Measurements from ENCODE around the gene PRKG1.

PRKG1 gene

GRCh38 chr10:51786016-51786683 is 711.9 kb downstream of the PRKG1 start:
- FAIRE-seq = no peak

GRCh38 chr10:51786684-51787035 is 712.4 kb downstream of the PRKG1 start:
- FAIRE-seq = no peak

GRCh38 chr10:51788273-51788672 is 714.0 kb downstream of the PRKG1 start:
- FAIRE-seq = no peak

- no peak for FAIRE-seq
These were observed 714.8 kb downstream of the PRKG1 start for GRCh38 chr10:51789118-51789517.

- FAIRE-seq = no peak
These were observed 715.6 kb downstream of the PRKG1 start for GRCh38 chr10:51789903-51790302.

- FAIRE-seq = no peak
These were observed 718.4 kb downstream of the PRKG1 start for GRCh38 chr10:51792678-51793077.

GRCh38 chr10:51800121-51800520 is 725.8 kb downstream of the PRKG1 start:
- FAIRE-seq = no peak

GRCh38 chr10:51800725-51801424 is 726.6 kb downstream of the PRKG1 start:
- no peak for FAIRE-seq

GRCh38 chr10:51802030-51802429 is 727.7 kb downstream of the PRKG1 start:
- no peak for FAIRE-seq

GRCh38 chr10:51804866-51805265 is 730.6 kb downstream of the PRKG1 start:
- no peak for FAIRE-seq

GRCh38 chr10:51806079-51806835 is 732.0 kb downstream of the PRKG1 start:
- FAIRE-seq = no peak

GRCh38 chr10:51808187-51808586 is 733.9 kb downstream of the PRKG1 start:
- FAIRE-seq = no peak

- no peak for FAIRE-seq
These were observed 741.4 kb downstream of the PRKG1 start for GRCh38 chr10:51815723-51816122.

GRCh38 chr10:51821045-51821444 is 746.8 kb downstream of the PRKG1 start:
- FAIRE-seq = no peak

GRCh38 chr10:51821745-51822144 is 747.5 kb downstream of the PRKG1 start:
- no peak for FAIRE-seq

GRCh38 chr10:51832652-51833383 is 758.5 kb downstream of the PRKG1 start:
- no peak for FAIRE-seq

- FAIRE-seq = no peak
These were observed 760.3 kb downstream of the PRKG1 start for GRCh38 chr10:51834548-51834947.

GRCh38 chr10:51838471-51838870 is 764.2 kb downstream of the PRKG1 start:
- no peak for FAIRE-seq

- no peak for FAIRE-seq
These were observed 769.7 kb downstream of the PRKG1 start for GRCh38 chr10:51843966-51844365.

- FAIRE-seq = no peak
These were observed 772.7 kb downstream of the PRKG1 start for GRCh38 chr10:51846856-51847506.

- FAIRE-seq = no peak
These were observed 778.0 kb downstream of the PRKG1 start for GRCh38 chr10:51852297-51852696.

- no peak for FAIRE-seq
These were observed 783.0 kb downstream of the PRKG1 start for GRCh38 chr10:51857305-51857704.

- no peak for FAIRE-seq
These were observed 786.0 kb downstream of the PRKG1 start for GRCh38 chr10:51860257-51860656.
